Measurements from ENCODE around the gene PLD1. TPM values are rescaled to one million over a fixed set of nuclear protein-coding genes. Genes with fewer than 3 reads are reported as not detected.
"Not testable (repeated sequence)": the region's sequence is repeated elsewhere in the genome, so short reads cannot be mapped to it uniquely, and the experiment has no call there.

Gene PLD1
- total RNA-seq, 1 donor from 2014 or later: 15.9 TPM

DNA sequence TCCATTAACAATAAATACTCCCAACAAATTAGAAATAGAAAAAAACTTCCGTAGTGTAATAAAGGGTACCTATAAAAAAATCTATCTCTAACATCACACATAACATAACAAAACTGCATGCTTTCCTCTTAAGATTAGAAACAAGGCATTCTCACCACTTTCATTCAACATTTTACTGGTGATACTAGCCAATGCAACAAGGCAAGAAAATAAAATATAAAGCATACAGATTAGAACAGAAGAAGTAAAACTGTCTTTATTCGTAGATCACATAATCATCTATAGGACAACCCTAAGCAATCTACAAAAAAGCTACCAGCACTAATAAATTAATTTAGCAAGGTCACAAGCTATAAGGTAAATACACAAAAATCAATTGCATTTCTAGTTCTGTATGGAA lies 107.1 kb downstream of the PLD1 start:
- DNase-seq (ENCODE audit: low spot score): no peak

DNA sequence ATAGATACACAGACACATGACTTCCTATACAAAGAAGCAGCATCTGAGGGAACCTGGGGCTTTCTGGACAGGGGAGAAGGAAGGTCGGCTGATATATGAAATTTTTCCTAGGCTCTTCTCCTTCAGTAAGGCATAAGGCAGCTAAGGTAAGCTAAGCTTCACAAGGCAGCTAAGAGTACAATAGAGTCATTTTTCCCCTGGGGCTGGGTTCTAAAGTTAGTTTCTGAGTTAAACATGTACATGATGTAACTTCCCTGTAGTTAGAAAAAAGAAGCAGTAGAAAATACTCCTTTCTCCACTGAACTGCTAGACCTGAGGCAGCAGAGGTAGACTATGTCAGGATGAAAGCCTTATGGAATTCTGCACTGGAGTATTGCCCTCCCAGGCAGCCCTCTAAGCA lies 109.6 kb downstream of the PLD1 start:
- no peak for DNase-seq (ENCODE audit: low spot score)

DNA sequence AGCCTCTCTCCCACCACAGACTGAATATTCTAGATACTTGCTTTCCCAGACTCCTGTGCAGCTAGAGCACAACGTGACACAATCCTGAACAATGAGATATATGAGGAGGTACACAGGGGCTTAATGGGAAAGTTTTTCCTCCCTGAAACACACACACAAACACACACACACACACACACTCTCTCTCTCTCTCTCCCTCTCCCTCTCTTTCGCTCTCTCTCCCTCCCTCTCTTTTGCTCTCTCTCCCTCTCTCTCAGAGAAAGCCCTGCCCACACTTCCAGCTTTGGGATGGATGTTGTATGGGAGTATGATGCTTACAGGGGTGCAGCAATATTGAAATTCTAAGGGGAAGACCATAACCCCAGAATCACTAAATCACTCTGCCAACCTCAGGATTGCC lies 110.1 kb downstream of the PLD1 start:
- DNase-seq (ENCODE audit: low spot score): no peak

DNA sequence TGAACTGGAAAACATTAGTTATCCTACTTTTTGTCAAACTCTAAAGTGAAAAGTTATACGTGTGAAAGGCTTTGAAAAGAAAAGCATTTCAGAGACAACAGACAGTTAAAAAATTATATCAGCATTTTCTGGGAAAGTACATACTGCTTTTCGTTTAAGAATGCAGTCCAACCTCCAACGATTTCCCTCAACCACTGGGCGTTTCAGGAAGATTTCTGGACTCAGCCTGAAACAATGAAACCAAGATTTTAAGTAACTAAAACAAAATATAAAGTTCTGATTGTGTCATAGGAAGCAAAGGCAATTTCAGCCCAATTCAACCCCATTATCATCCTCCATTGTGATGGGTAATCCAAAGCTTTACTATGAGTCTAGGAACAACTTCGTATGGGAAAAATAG lies 110.7 kb downstream of the PLD1 start:
- DNase-seq (ENCODE audit: low spot score): no peak

DNA sequence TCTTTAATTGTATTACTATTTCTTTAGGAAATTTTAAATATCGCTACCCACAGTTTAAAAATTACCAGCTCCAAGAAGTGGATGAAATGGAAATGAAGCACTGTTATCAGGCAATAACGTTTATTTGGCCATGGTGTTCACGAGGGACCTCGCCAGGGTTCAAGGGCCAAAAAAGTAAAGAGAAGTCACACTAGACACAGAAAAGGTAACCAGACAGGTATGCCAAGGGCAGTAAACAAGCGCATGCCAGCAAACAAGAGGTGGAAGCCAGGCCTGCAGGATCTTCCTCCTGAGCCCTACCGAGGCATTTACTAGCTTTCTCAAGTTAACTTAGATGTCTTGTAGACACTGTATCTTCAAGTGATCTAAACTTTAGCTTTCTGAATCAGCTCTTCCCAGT lies 113.5 kb downstream of the PLD1 start:
- no peak for DNase-seq (ENCODE audit: low spot score)

DNA sequence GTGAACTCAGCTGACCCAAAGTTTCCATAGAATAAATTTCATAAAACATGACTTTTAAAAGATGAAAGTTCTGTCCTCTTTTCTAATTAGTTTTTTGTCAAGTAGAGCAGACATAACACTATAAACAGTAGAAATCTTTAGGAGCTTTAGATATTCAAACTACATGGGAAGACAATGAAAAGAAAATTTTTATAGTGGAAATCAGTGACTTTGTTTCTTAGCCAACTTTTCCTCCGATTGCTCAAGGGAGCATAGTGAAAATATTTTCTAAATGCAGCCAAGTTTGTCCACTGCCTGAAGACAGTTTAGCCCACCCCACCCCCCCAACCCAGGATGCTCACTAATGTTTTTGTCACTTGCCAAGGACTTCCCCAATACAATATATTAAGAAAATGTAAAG lies 114.9 kb downstream of the PLD1 start:
- no peak for DNase-seq (ENCODE audit: low spot score)

DNA sequence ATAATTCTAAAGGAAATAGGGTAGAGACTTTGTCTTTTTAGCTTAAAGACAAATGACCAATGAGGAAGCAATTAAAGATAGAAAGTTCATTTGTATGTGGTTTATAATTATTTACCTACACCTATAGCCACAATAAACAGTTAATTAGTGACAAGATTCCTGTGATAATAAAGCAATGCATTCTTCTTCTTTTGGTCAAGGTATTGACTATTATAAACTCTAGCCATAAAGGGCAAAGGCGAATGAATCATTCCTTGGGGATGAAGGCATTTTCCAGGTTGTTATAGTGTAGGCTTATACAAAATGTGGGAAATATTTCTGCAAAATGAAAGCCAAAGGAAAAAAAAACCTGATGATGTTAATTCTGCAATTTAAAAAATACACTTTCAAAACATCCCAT lies 115.4 kb downstream of the PLD1 start:
- DNase-seq (ENCODE audit: low spot score): no peak

DNA sequence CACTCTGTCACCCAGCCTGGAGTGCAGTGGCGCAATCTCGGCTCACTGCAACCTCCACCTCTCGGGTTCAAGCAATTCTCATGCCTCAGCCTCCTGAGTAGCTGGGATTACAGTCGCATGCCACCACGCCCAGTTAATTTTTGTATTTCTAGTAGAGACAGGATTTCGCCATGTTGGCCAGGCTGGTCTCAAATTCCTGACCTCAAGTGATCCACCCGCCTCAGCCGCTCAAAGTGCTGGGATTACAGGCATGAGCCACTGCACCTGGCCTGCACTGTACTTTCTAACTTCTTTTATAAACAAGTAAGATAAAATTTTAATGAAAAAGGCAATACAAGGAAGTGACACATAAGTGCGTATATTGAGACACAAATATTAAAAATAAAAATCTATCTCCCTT lies 117.7 kb downstream of the PLD1 start:
- not testable (repeated sequence) for DNase-seq (ENCODE audit: low spot score)

DNA sequence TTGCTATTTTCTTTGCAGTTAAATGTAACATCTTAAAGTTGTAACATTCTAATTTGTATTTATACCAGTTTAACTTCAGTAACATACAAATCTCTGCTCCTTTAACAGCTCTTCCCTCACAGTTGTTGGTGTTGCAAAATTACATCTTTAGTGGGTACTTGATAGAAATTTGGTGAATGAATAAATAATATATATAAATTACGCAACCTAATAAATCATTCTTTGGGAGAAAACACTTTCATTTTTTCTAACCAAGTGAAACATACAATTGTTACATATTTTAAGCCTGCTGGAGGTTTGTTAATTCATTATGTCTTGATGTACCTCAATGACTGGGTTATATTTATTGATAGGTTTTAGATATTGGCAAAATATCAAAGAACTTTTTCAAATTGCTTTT lies 118.8 kb downstream of the PLD1 start:
- DNase-seq (ENCODE audit: low spot score): no peak

DNA sequence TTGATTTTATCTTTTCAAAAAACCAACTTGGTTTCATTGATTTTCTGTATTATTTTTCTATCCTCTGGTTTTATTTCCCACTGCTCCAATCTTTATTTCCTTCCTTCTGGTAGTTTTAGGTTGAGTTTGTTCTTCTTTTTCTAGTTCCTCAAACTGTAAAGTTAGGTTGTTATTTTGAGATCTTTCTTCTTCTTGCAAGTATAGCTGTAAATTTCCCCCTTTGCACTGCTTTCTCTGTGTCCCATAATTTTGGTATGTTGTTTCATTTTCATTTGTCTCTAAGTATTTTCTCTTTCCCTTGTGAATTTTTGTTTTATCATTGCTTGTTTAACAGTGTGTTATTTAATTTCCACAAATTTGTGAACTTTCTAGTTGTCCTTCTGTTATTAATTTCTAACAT lies 120.0 kb downstream of the PLD1 start:
- no peak for DNase-seq (ENCODE audit: low spot score)

DNA sequence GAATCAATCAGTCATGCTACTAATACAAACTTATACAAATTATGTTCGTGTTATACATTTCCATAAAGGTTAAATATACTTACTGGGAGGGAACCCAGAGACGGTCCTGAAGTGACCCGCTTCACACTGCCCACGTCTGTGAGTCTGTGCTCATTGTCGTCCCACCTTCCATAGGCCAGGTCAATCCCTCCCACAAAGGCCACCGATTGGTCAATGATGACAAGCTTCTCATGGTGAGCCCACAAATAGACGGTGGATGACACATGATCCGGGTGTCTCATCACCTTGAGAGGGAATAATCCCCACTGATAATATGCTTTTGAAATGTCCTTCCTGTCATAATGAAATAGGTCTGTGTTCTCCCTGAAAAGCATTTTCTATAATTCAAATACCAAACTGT lies 121.7 kb downstream of the PLD1 start:
- DNase-seq (ENCODE audit: low spot score): no peak

DNA sequence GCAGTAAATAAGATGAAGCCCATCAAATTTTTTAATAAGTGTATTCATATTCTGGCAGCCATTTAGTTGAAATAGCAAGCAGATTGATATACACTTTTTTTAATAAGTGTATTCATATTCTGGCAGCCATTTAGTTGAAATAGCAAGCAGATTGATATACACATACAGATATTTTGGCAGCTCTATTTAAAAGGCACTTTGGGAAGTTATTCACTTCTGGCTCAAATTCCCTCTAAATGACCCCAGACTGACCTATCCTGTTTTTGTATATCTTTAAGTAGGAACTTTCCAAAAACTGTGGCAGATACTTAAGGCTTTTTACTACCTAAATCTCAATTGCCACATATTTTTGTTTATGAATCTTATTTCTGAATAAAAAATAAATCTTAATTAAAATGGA lies 122.3 kb downstream of the PLD1 start:
- no peak for DNase-seq (ENCODE audit: low spot score)

DNA sequence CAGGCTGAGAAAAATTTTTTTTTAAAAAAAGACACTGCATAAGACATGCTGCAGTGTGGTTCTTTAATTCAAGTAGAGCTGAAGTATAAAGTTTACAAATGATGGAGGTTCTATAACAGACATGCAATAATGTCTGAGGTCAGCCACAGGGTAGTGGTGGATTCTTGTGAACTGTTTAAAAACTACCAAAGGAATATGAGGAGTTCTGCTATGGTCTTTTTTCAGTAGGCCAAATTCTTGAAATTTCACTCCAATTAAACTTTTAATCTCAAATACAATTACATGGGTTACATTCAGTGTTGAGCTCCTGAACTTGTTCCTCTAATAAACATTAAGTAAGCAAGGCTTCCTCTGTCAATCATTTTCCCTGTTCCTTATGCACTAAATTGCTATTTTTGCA lies 122.7 kb downstream of the PLD1 start:
- DNase-seq (ENCODE audit: low spot score): no peak

DNA sequence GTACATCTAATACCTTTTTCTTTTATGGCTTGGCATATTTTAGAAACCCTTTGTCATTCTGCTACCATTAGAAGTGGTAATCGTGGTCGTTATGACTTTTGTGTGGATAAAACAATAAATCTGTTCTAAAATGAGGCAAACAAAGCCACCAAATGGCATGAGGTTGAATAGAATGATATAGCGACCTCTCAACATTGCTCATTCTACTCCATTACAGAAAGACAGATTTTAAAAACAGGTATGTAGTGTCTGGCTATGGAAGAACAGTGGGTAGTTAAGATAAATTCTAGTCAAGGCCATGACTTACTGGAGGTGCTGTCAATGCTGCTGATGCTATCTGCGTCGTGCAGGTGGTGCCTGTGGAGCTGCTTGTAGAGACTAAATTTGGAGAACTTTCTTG lies 123.2 kb downstream of the PLD1 start:
- no peak for DNase-seq (ENCODE audit: low spot score)

DNA sequence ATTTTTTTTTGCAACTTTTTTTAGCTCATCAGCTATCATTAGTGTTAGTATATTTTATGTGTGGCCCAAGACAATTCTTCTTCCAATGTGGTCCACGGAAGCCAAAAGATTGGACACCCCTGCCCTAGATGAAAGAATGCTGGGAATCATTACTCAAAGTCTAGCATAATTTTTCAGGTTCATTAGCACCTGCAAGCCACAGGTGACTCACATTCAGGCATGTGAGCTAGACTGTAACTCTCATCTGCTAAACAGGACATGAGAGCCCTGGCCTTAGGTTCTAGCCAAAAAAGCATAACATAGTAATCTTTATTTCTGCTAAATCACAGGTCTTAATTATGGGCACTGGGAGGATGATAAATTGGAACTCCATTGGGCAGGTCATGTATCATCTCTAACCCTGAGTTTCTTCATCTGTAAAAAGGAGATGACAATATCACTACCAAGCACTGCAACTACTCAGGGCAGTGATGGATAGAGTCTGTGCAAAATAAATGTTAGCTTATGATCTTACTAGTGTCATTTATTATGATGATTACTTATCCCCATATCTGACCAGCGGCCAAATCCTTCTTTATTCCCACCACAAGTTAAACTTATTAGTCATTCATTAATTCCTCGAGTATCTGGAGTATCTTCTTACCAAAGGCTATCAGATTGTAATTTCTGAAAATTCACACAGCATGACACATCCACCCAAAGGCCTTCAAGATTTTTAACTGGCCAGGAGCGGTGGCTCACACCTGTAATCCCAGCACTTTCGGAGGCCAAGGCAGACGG lies 125.0 kb downstream of the PLD1 start:
- no peak for DNase-seq (ENCODE audit: low spot score)

DNA sequence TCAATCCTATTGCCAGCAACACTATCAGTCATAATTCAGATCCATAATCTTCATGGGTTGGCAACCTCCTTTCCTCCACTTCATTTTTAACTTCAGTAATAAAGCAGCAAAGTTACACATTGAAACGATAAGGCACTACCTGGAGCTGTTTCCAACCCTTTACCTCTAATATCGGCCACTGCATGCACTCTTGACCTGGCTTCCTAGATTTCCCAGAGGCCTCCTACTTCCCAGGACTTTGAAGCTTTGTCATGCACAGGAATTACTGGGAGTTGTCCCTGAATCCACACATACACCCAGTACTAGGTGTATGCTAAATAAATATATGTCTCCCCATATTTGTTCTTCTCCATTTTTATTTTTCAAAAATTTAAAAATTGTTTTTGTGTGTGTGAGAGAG lies 126.1 kb downstream of the PLD1 start:
- DNase-seq (ENCODE audit: low spot score): no peak

DNA sequence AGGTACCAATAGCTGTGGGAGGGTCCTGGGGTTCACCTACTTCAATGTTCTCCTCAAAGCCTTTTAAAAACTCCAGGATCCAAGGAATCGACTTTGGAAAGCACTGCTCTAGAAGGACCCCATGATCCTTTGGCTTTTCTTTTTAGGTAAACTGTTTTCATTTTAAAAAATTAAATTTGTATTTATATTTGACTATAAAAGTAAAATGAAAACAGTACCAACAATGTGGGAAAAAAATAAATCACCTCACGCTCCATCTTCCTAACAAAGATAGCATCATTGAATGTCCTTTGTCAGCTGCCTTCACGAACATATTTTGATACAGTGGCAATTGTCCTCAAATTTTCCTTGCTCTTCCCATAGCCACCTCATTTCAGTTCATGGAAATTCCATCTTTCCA lies 127.5 kb downstream of the PLD1 start:
- DNase-seq (ENCODE audit: low spot score): no peak

DNA sequence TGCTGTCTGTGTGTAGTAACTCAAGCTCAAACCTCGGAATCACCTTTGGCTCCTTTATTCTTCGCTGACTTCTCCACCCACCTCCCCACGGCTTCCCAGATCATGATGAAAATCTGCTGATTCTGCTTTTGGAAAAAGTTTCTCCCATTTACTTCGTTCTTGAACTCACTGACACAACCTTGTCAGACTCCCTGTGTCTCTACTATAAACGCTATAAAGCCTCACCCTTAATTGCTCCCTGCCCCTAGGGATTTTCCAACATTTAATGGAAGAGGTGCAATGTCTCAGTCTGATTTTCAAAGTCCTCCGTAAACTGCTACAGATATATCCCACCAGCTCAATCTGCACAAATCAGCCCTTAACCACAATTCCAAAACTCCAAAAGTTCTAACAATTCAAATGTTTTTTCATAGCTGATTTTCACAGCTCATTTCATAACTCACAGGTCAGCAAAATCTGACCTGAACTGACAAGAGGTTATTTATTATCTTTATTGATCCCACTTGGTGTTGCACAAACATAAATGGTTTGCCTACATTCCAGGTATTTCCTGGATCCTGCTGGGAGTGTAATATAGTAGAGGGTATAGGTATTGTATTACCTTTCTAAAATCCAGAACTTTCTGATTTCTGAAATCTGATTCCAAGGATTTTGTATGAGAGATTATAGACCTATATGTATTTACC lies 129.4 kb downstream of the PLD1 start:
- DNase-seq (ENCODE audit: low spot score): no peak

DNA sequence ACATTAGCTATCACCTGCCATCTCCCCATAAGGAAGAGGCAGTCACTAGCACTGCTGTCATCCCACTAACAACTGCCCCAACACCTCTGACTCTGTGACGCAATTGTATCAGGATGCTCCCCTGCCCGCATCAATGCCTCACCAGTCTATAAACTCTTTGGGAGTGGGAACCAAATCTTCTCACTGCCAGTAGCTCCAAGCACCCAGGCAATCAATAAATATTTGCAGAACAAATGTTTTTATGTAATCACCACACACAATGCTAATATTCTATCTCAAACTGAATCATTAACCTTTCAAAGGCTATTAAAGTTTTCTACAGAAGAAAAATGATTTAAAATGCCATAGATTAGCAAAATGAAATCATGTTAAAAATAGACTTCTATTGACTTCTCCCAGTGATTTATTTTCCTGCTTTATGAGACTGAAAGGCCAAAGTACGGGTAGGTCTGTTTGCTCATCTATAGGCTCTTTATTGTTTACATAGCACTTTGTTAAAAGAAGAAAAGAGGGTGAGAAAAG lies 131.3 kb downstream of the PLD1 start:
- no peak for DNase-seq (ENCODE audit: low spot score)

DNA sequence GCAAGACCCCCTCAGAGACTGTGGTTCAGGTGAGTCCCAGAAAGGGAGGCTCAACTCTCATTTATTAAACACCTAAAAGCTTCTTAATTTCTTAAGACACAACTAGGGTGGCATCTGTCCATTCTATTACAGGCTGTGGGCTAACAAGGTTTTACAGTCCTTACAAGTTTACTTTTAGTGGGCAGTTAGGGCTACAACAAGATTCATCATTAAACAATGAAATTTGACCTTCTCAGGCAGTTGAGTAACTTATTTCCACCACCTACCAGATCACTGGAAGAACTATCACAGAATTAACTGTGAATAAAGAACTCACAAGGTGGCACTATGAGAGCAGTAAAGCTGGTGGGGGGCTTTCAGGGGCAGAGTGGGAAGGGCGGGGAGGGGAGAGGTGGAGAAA lies 132.6 kb downstream of the PLD1 start:
- DNase-seq (ENCODE audit: low spot score): no peak

DNA sequence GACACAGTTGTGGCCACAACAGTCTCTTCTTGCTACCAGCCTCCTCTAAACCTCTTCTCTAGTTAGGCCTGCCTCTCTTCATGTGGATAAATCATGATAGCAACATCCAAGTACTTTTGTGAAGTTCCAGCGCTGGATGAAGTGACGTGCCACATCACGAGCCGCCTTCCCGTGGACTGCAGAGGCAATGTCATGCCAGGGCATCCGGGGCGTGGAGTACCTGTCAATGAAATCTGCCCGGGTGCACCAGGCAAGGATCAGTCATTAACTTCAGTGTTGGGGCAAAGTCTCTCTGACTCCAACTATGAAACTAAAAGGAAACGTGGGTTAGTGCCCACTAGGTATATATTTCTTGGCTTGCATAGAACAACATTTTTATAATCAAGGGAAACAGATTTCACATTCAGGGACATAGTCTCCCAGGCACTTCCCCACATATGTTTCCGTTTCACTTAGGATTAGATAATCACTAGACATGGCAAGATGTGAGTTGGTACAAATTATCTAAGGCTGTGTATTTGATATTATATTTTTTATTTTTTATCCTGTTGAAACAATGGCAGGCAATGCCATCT lies 133.6 kb downstream of the PLD1 start:
- no peak for DNase-seq (ENCODE audit: low spot score)

DNA sequence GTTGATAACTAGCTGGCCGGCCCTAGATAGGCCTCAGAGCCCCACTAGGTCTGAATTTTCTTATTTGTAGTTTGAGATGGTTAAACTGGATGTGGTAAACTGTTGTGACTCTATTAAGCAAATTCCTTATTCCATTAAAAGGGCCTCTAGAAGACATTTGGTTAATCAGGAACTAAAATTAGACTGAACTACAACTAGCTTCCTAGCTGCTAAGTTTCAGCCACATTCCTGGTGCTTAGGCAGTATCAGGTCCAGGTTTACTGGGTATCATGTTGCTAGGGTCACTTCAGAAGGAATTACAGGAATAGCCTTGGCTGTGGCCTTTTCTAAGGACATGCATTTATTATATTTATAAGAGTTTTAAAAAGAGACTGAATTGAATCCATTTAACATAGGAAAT lies 136.3 kb downstream of the PLD1 start:
- DNase-seq (ENCODE audit: low spot score): no peak

DNA sequence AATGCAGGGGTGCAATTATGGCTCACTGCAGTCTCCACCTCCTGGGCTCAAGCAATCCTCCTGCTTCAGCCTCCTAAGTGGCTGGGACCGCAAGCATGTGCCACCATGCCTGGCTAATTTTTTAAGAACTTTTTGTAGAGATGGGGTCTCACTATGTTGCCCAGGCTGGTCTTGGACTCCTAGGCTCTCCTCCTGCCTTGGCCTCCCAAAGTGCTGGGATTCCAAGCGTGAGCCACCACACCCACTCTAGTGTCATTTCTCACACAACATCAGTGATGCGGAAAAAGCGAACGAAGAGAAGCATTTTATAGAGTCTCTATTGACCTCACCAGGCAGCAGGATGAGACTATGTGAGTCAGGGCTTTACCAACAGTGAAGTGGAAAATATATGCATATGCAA lies 137.7 kb downstream of the PLD1 start:
- no peak for DNase-seq (ENCODE audit: low spot score)
